Fibroblast of peridontal ligament (primary cell): ENCODE results near the gene ENGASE.

Experiments used
- DNase-seq: peaks from one replicate; pipeline ENCODE4 v3.0.0-alpha.2; 2010; ENCODE audit errors: extremely low read depth

Gene ENGASE

GRCh38 chr17:79093270-79093669, 18.6 kb downstream of the ENGASE start:
- peak; percentile 17 for DNase-seq

- no peak for DNase-seq
Measured at GRCh38 chr17:79094261-79094660, 19.6 kb downstream of the ENGASE start.

- DNase-seq = no peak
Measured at GRCh38 chr17:79095345-79096055, 20.9 kb downstream of the ENGASE start.

- DNase-seq = no peak
Measured at GRCh38 chr17:79096477-79096876, 21.9 kb downstream of the ENGASE start.

- no peak for DNase-seq
Measured at GRCh38 chr17:79097226-79098055, 22.8 kb downstream of the ENGASE start.

- DNase-seq = no peak
Measured at GRCh38 chr17:79098282-79098867, 23.8 kb downstream of the ENGASE start.

- no peak for DNase-seq
Measured at GRCh38 chr17:79100405-79100804, 25.8 kb downstream of the ENGASE start.

- no peak for DNase-seq
Measured at GRCh38 chr17:79101111-79101673, 26.6 kb downstream of the ENGASE start.

GRCh38 chr17:79102214-79102613, 27.6 kb downstream of the ENGASE start:
- DNase-seq = no peak

GRCh38 chr17:79104898-79105600, 30.4 kb downstream of the ENGASE start:
- no peak for DNase-seq

- DNase-seq = no peak
Measured at GRCh38 chr17:79105937-79106336, 31.3 kb downstream of the ENGASE start.

- no peak for DNase-seq
Measured at GRCh38 chr17:79106958-79107357, 32.3 kb downstream of the ENGASE start.

- DNase-seq = no peak
Measured at GRCh38 chr17:79107499-79108231, 33.0 kb downstream of the ENGASE start.

- no peak for DNase-seq
Measured at GRCh38 chr17:79108232-79108850, 33.7 kb downstream of the ENGASE start.

GRCh38 chr17:79108870-79109269, 34.2 kb downstream of the ENGASE start:
- no peak for DNase-seq

- DNase-seq = no peak
Measured at GRCh38 chr17:79109584-79109983, 35.0 kb downstream of the ENGASE start.

GRCh38 chr17:79111097-79111496, 36.5 kb downstream of the ENGASE start:
- no peak for DNase-seq

GRCh38 chr17:79112471-79112870, 37.8 kb downstream of the ENGASE start:
- no peak for DNase-seq

- no peak for DNase-seq
Measured at GRCh38 chr17:79113699-79114457, 39.3 kb downstream of the ENGASE start.
